HL-60/S4 treated with phorbol 12-myristate 13-acetate at 8.2 ng/mL for 4 days and 3 days (cell line): ENCODE results near the gene ZNF732.
"Not testable (repeated sequence)": the region's sequence is repeated elsewhere in the genome, so short reads cannot be mapped to it uniquely, and the experiment has no call there.

Source experiments
- in situ Hi-C: fragments of 300-500 bp; cut with MboI; formaldehyde crosslinking; loops from 2 replicates; pipeline ENCODE4 v1.15.0; 2022; ENCODE audit warnings: low sequenced_read_pairs

Gene ZNF732

DNA sequence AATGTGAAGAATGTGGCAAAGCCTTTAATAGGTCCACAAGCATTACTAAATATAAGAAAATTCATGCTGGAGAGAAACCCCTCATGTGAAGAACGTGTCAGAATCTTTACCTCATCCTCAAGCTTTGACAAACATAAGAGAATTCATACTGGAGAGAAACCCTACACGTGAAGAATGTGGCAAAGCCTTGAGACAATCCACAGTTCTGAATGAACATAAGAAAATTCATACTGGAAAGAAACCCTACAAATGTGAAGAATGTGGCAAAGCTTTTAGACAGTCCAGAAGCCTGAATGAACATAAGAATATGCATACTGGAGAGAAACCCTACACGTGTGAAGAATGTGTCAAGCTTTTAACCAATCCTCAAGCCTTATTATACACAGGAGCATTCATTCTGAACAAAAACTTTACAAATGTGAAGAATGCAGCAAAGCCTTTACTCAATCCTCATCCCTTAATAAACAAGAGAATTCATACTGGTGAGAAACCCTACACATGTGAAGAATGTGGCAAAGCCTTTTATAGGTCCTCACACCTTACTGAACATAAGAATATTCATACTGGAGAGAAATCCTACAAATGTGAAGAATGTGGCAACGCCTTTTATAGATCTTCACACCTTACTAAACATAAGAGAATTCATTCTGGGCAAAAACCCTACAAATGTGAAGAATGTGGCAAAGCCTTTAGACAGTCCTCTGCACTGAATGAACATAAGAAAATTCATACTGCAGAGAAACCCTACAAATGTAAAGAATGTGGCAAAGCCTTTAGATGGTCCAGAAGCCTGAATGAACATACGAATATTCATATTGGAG lies 51.1 kb downstream of the ZNF732 start:
- in situ Hi-C loops = no loop called here

DNA sequence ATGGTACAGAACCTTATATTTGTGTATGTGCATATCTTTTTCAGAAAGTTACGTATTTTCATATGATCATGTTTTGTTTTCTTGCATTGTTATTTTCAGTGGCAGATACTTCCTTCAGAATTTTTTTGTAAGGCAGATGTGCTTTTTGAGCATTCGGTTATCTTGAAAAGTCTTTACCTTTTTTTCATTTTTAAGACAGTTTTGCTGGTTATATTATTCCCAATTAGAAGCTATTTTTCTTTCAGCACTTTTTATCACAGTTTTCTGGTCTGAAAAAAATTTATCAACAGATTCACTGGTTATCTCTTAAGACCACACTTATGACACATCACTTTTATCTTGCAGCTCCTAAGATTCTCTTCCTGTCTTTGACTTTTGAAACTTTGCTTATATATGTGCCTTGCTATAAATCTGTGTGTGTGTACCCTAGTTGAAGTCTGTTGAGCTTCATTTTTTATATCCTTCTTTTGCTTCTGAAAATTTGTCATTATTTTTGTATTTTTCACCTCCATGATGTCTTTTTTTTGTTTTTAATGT lies 53.1 kb downstream of the ZNF732 start:
- in situ Hi-C loops = no loop called here

- in situ Hi-C loops = no loop called here
These were observed 60.8 kb downstream of the ZNF732 start for GRCh38 chr4:244471-244870.

- in situ Hi-C loops = no loop called here
These were observed 61.8 kb downstream of the ZNF732 start for GRCh38 chr4:243426-243825.

DNA sequence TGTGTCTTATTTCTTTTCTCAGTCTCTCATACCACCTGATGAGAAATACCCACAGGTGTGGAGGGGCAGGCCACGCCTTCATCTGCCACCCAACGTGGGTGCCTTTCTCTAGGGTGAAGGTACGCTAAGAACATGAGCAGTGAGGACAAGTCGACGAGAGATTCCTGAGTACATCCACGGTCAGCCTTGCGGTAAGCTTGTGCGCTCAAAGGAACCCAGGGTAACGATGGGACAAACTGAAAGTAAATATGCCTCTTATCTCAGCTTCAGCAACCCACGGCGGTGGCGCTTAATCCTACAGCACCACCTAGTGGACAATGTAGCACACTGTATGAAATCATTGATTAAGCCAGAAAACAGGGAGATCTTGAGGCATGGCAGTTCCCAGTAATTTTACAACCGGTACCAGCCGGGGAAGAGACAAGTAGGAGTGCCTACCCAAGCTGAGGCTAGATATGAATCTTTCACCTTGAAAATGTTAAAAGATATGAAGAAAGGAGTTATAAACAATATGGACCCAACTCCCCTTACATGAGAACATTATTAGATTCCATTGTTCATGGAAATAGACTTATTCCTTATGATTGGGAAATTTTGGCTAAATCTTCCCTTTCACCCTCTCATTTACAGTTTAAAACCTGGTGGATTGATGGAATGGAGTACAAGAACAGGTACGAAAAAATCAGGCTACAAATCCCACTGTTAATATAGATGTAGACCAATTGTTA lies 63.0 kb downstream of the ZNF732 start:
- in situ Hi-C loops = no loop called here

GRCh38 chr4:241411-241810 lies 63.9 kb downstream of the ZNF732 start:
- in situ Hi-C loops = not testable (repeated sequence)

DNA sequence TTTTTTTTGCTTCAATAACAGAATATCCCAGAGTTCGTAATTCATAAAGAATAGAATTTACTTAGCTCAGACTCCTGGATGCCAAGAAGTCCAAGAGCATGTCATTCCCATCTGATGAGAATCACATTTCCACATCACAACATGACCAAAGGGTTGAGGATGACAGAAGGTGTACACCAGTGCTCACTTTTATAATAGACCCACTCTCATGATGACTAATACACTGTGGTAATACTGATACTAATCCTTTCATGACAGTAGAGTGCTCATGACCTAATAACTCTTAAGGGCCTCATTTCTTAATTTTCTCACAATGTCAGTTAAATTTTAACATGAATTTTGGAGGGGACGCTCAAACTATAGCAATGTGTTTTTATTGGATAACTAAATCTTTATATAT lies 69.2 kb downstream of the ZNF732 start:
- in situ Hi-C loops = no loop called here

DNA sequence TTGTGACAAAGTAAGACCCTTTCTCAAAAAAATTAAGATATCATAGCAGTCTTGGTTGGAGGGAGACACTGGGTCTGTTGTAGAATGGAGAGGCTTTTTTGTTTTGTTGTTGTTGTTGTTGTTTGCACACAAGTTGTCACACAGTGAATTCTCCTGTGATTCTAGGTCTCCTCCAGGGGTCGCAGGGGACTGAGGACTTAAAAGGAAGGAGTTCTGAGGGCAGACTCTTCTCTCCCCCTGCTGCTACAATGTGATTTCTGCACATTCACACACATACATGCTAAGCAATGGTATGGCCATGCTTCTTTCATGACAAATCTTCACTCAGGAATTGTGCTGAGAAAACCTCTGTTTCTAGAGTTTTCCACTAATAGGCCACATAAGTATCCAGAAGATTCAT lies 71.1 kb downstream of the ZNF732 start:
- in situ Hi-C loops = no loop called here

DNA sequence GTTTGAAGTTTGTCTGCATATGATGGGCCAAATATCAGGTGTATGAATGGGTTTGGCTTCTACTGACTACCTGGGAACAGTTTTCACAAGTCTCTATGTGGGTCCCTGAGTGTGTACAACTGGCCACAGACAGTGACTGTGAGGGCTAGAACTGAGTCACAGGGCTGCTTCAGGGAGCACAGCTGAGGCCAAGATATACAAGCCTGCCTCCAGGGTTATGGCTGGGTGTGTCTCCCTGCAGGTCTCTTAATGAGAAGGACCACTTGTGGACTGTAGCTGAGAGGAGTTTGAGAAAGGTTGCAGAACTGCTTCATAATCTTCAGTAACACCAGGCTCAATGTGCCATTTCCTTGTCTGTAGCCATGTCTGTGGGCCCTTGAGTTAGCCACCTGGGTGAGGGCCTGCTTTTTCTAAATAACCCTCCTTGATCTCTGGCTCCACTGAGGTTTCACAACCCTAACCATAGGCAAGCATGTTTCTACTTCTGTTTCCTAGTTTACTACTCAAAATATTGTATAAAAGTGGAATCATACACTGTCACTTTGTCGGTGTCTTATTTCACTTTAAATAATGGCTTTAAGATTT lies 81.3 kb downstream of the ZNF732 start:
- in situ Hi-C loops = no loop called here
